ENCODE data around the gene FGF1. TPM values are rescaled to one million over a fixed set of nuclear protein-coding genes. Genes with fewer than 3 reads are reported as not detected.

Gene FGF1
- total RNA-seq, 4 donors from 2014 or later: 0.75 to 5.9 (median 4.8) TPM

- TF ChIP-seq CTCF (IDR thresholded peaks at IDR 0.05; ENCODE audit: low read depth): no peak
Measured at GRCh38 chr5:142545650-142546322, 140.1 kb downstream of the FGF1 start.

GRCh38 chr5:142544946-142545649 is 140.8 kb downstream of the FGF1 start:
- no peak for TF ChIP-seq CTCF (IDR thresholded peaks at IDR 0.05; ENCODE audit: low read depth)

- no peak for TF ChIP-seq CTCF (IDR thresholded peaks at IDR 0.05; ENCODE audit: low read depth)
Measured at GRCh38 chr5:142544071-142544753, 141.7 kb downstream of the FGF1 start.

- TF ChIP-seq CTCF (IDR thresholded peaks at IDR 0.05; ENCODE audit: low read depth): no peak
Measured at GRCh38 chr5:142542906-142543305, 143.0 kb downstream of the FGF1 start.

Other genes with a start within 250 kb of the FGF1 start
- gene ARHGAP26, start 84.3 kb upstream of the FGF1 start, total RNA-seq: 10 to 100 TPM; 35.0 to 72.2 (median 44.0) TPM

Data from subcutaneous adipose tissue (tissue), 4 donors.